Mucosa of rectum (tissue), 2 donors: ENCODE results near the gene TMEM190.
"Not testable (repeated sequence)": the region's sequence is repeated elsewhere in the genome, so short reads cannot be mapped to it uniquely, and the experiment has no call there.

Experiments
- H3K27ac ChIP-seq, 2 donors: one replicate each; pipeline ENCODE4 v1.7.0; 2013; ENCODE audit warnings: inconsistent platforms in 2 of 2, low read depth in 2 of 2, low read length in 2 of 2
- H3K27me3 ChIP-seq, 2 donors: one replicate each; pipeline ENCODE4 v1.7.0; 2013; ENCODE audit warnings: low read length in 2 of 2; ENCODE audit not compliant: control insufficient read depth in 2 of 2, insufficient read depth in 2 of 2
- H3K36me3 ChIP-seq, 2 donors: one replicate each; pipeline ENCODE4 v1.7.0; 2013; ENCODE audit warnings: low read length in 2 of 2; ENCODE audit not compliant: control insufficient read depth in 2 of 2, insufficient read depth in 2 of 2
- H3K4me1 ChIP-seq, 2 donors: one replicate each; pipeline ENCODE4 v1.7.0; 2013; ENCODE audit warnings: low read length in 2 of 2, mild to moderate bottlenecking in 1 of 2; ENCODE audit not compliant: control insufficient read depth in 2 of 2, insufficient read depth in 2 of 2
- H3K4me3 ChIP-seq, 2 donors: one replicate each; pipeline ENCODE4 v1.7.0; 2013; ENCODE audit warnings: low read length in 2 of 2
- H3K9ac ChIP-seq, 2 donors: one replicate each; pipeline ENCODE4 v1.7.0; 2013; ENCODE audit warnings: low read length in 2 of 2, low read depth in 1 of 2, mild to moderate bottlenecking in 1 of 2
- H3K9me3 ChIP-seq, 2 donors: one replicate each; pipeline ENCODE4 v1.7.0; 2013; ENCODE audit warnings: low read length in 2 of 2; ENCODE audit not compliant: control insufficient read depth in 2 of 2
- donor health status: healthy.
- donor health status: Normal muscosa, but diverticular disease.

TMEM190 gene

DNA sequence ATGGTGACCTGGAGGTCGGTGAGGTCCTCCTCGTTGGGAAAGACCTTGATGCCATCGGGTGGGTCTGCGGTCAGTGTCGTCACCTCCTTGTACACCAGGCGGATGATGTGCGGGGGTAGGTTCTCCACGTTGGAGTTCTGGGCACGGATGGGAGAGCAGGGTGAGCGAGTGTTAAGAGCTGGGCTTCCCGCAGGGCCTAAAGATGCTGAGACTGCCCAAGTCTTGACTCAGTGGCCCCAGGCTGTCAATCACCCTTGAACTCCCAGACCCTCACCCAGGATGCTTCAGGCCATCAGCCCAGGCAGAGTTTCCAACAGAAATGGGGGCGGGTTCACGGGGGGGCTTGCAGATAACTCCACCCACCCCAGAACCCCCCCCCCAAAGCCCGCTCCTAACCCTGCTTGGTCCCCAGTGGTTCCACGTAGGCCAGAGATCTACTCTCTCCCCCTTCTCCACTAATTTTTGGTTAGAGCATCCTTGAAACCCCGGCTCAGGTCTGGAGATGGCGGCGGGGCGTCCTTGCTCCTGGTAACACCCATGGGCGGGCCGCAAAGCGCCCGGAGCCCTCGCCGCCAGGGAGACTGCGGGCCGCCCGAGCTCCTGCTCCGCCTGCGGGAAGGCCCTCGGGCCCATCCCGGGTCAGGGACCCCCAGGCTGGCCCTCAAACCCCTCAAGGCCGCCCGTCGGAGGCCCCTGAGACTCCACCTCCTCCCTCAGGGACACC, 30.4 kb downstream of the TMEM190 start:
- H3K36me3 ChIP-seq = peaks cover 3 to 23% of the 10 kb centered on the region in 2 donors
- H3K27ac ChIP-seq = peak overlapping the region; percentile 98
- peak overlapping the region; percentile 75 to 81 for H3K9ac ChIP-seq
- H3K9me3 ChIP-seq = no peaks in the 10 kb centered on the region
- no peaks in the 10 kb centered on the region for H3K27me3 ChIP-seq
- H3K4me3 ChIP-seq = peak overlapping the region; percentile 60 to 86
- H3K4me1 ChIP-seq = peaks cover 13 to 14% of the 10 kb centered on the region in 2 donors

DNA sequence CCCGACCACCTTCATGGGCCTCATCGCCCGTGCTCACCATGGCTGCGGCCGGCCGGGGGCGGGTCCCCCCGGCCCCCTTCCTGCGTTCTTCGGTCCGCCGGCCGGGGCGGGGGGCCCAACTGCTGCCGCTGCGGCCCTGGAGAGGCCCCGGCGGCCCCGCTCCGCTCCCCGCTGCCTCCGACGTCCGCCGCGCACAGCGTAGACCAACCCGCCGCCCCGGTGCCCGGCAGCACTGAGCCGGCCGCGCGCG, 30.8 kb downstream of the TMEM190 start, which contains the start of gene UBE2S:
UBE2S (minus strand) TSS at position 239 of the 250 bp plus-strand sequence; CDS start at position 40, 199 bp downstream.
- Histone ChIP-seq H3K4me1 (peaks cover 13 to 14% of the 10 kb centered on the region in 2 donors), H3K27ac (peak within 1 kb of the TSS; percentile 98), H3K4me3 (peak within 1 kb of the TSS; percentile 60 to 86), H3K9ac (peak within 1 kb of the TSS; percentile 75 to 81), H3K36me3 (peaks cover 2 to 18% of the 10 kb centered on the region in 2 donors)
- H3K9me3 ChIP-seq, H3K27me3 ChIP-seq: not testable (repeated sequence)

DNA sequence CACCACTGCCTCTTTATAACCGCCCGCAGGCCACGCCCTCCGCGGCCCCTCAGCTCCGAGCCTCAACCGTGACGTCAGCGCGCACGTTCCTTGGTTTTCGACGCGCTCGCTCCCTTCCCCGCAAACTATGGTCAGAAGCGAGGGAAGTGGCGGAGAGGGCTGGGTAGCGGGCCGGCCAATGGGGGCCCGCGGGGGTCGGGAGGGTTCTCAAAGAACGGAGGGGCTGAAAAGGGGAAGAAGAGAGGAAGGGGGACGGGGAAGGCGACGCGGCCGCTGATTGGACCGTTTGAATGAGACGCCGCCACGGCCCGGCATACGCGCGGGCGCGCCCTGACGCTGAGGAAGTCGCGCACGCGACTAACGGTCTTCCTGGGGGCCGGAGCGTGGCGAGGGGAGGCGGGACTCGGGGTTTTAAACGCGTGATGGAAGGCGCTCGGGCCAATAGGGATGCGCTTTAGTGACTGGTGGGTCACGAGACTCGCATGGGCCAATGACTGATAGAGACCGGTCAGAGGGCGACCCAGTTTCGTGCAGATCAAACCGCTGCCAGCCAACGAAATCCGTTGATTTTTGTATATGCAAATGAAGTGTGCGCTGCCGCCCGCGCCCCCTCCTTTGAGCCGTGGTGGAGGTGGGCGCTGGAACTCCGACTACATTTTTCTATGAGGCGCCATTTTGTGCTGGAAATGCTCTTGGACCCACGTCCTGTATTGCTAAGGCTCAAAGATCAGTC, 31.3 kb downstream of the TMEM190 start:
- H3K9ac ChIP-seq = peak overlapping the region; percentile 75 to 81
- no peaks in the 10 kb centered on the region for H3K27me3 ChIP-seq
- H3K4me3 ChIP-seq = peak overlapping the region; percentile 60 to 86
- no peaks in the 10 kb centered on the region for H3K9me3 ChIP-seq
- H3K36me3 ChIP-seq = peaks cover 0 to 13% of the 10 kb centered on the region in 2 donors
- peaks cover 13 to 14% of the 10 kb centered on the region in 2 donors for H3K4me1 ChIP-seq
- peak overlapping the region; percentile 98 for H3K27ac ChIP-seq

DNA sequence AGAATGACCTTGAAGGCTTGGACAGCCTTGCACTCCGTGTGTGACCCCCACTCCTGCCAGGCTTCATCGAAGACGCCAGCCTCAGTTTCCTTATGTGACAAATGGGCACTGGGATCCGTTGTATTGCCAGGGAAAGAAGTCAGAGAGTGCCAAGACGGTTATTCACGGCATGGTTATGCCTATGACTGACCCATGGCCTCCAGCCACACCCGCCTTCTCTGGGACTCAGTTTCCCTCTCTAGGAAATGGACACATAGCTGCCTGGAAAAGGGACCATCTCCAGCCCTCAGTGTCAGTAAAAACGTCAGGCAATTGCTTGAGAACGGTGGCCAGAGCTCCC, 31.9 kb downstream of the TMEM190 start:
- peak overlapping the region; percentile 20 to 70 for H3K9ac ChIP-seq

DNA sequence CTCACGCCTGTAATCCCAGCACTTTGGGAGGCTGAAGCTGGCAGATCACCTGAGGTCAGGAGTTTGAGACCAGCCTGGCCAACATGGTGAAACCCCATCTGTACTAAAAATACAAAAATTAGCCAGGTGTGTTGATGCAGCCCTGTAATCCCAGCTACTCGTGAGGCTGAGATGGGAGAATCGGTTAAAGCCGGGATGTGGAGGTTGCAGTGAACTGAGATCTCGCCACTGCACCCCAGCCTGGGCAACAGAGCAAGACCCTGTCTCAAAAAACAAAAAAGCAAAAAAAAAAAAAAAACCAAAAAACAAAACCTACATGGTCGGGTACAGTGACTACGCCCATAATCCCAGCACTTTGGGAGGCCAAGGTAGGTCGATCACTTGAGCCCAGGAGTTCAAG, 32.6 kb downstream of the TMEM190 start:
- peaks cover 13 to 14% of the 10 kb centered on the region in 2 donors for H3K4me1 ChIP-seq
- H3K27me3 ChIP-seq, H3K4me3 ChIP-seq, H3K9ac ChIP-seq, H3K27ac ChIP-seq, H3K36me3 ChIP-seq, H3K9me3 ChIP-seq: not testable (repeated sequence)

More for the DNA sequence above, 31.9 kb downstream of the TMEM190 start:
- Histone ChIP-seq H3K36me3 (peaks cover 0 to 9% of the 10 kb centered on the region in 2 donors), H3K27me3 (no peaks in the 10 kb centered on the region), H3K4me1 (peaks cover 13 to 14% of the 10 kb centered on the region in 2 donors), H3K27ac (peak overlapping the region; percentile 98), H3K9me3 (no peaks in the 10 kb centered on the region), H3K4me3 (peak overlapping the region; percentile 60 to 86)

DNA sequence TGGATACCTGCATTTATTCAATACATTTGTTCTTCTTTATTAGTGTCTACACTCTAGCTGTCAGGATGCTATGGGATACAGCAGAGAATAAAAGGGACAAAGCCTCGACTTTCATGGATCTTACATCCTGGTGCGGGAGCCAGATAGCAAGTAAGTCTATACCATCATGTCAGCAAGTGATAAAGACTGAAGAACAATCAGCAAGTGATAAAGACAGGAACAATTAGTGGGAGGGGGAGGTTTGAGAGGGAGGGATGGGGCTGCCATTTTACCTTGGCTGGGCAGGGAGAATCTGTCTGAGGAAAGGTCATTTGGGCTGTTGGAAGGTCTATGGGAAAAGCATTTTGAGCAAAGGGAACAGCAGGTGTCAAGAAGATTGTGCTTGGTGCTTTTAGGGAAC, 33.5 kb downstream of the TMEM190 start:
- H3K36me3 ChIP-seq = peaks cover 0 to 3% of the 10 kb centered on the region in 2 donors

DNA sequence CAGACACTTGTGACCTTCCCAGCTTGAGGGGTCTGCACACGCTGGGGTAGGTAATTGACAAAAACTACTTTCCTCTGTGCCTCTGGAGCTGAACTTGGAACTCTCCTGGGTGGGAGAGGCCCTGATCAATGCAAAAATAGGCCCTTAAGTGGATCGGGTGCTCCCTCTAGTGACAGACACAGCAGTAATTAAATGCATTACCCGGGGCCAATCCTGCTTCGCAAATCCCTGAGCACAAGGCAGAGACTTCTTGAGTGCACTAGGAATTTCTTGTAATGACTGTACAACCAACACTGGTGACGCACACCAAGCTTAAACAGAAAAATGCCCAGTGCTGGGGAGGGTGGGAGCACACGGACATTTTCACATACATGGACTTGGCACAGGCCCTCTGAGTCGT, 41.6 kb downstream of the TMEM190 start:
- H3K36me3 ChIP-seq = no peaks in the 10 kb centered on the region
- H3K9ac ChIP-seq = no peak overlapping the region
- H3K9me3 ChIP-seq = no peaks in the 10 kb centered on the region
- H3K27me3 ChIP-seq = no peaks in the 10 kb centered on the region
- H3K4me1 ChIP-seq = no peaks in the 10 kb centered on the region
- no peak overlapping the region for H3K4me3 ChIP-seq
- no peak overlapping the region for H3K27ac ChIP-seq

More for the DNA sequence above, 33.5 kb downstream of the TMEM190 start:
- Histone ChIP-seq H3K4me1 (peaks cover 13 to 14% of the 10 kb centered on the region in 2 donors), H3K9ac (no peak overlapping the region), H3K4me3 (no peak overlapping the region), H3K27ac (no peak overlapping the region), H3K9me3 (no peaks in the 10 kb centered on the region), H3K27me3 (no peaks in the 10 kb centered on the region)

DNA sequence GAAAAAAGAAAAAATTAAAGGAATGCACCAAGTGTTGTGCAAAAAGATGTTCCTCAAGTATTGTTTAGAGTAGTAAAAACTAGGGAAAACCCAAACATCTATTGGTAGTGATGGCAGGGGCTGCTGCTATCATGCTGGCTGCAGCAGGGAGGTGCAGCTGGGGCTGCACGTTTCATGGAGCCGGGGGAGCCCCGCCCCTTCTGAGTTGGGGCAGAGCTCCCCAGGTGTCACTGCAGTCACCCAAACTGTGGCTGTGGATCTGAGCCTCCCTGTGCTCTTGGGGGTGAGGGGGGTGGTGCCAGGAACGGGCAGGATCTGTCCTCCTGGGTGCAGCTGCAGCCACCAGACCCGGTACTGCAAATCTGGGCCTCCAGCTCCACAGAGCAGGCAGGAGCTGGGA, 42.5 kb downstream of the TMEM190 start:
- no peak overlapping the region for H3K27ac ChIP-seq
- no peaks in the 10 kb centered on the region for H3K36me3 ChIP-seq
- H3K27me3 ChIP-seq = no peaks in the 10 kb centered on the region
- no peaks in the 10 kb centered on the region for H3K9me3 ChIP-seq
- H3K4me3 ChIP-seq = no peak overlapping the region
- H3K4me1 ChIP-seq = no peaks in the 10 kb centered on the region
- H3K9ac ChIP-seq = no peak overlapping the region

DNA sequence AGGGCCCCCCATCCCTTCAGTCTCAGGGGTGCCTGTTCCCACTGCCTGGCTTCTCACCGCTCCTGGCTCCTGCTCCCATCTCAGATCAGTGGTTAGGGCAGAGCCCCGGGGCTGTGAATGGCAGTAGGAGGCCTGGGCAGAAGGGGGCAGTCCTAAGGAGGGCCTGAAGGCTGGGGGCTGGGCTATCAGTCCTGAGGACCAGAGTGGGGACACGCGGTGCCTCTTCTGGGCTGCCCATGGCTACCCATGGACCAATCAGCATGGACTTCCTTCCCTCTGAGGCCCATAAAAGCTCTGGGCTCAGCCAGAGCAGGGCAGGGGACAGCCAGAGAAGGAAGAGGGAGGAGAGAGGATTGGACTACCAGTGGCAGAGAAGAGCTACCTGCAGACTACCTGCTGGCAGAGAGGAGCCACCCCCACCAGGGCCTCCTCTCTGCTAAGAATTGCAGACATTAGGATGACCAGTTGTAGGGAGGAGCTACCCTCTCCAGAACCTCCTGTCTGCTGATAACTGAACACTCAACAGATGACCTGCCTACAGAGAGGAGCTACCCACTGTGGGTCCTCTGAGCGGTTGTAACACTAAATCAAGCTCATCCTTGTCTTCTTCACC, 43.1 kb downstream of the TMEM190 start:
- H3K4me3 ChIP-seq = no peak overlapping the region
- H3K27me3 ChIP-seq = no peaks in the 10 kb centered on the region
- H3K9ac ChIP-seq = no peak overlapping the region
- H3K9me3 ChIP-seq = no peaks in the 10 kb centered on the region
- H3K4me1 ChIP-seq = no peaks in the 10 kb centered on the region
- H3K36me3 ChIP-seq = no peaks in the 10 kb centered on the region
- no peak overlapping the region for H3K27ac ChIP-seq

DNA sequence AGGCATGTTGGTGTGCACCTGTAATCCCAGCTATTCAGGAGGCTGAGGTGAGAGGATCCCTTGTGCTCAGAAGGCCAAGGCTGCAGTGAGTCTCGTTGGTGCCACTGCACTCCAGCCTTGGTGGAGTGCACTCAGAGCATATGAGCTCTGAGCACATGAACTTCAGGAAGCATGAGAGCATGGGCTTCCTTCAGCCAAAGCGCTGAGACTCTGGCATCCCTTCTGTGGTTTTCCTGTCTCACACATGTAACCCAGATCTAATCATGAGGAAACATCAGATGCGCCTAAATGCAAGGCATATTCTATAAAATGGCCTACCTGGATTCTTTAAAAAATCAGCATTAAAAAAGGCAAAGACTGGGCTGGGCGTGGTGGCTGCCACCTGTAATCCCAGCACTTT, 44.7 kb downstream of the TMEM190 start:
- not testable (repeated sequence) for H3K9me3 ChIP-seq, H3K9ac ChIP-seq, H3K4me1 ChIP-seq, H3K27ac ChIP-seq, H3K27me3 ChIP-seq, H3K36me3 ChIP-seq, H3K4me3 ChIP-seq
